HepG2 (cell line): Measurements from ENCODE around the gene ZNF217. TPM values are rescaled to one million over a fixed set of nuclear protein-coding genes. Genes with fewer than 3 reads are reported as not detected.

Source experiments
- CENPX ChIP-seq: sonication (generic); formaldehyde crosslinking; IDR thresholded peaks from 2 replicates; pipeline ENCODE4 v1.9.0; 2021; ENCODE audit warnings: mild to moderate bottlenecking, missing genetic modification reagents, moderate library complexity
- KAT7 ChIP-seq: IDR thresholded peaks from 2 replicates; pipeline ENCODE4 v1.6.1; 2018; ENCODE audit warnings: borderline replicate concordance, missing compliant biosample characterization
- MED1 ChIP-seq: sonication (generic); formaldehyde crosslinking; IDR thresholded peaks from 2 replicates; pipeline ENCODE4 v1.4.0; 2020; ENCODE audit warnings: missing genetic modification reagents
- MXD4 ChIP-seq: IDR thresholded peaks from 2 replicates; pipeline ENCODE4 v1.6.1; 2016; ENCODE audit warnings: mild to moderate bottlenecking, missing biosample characterization, missing genetic modification reagents
- MZF1 ChIP-seq: sonication (generic); formaldehyde crosslinking; IDR thresholded peaks from 2 replicates; pipeline ENCODE4 v1.8.1; 2023; ENCODE audit warnings: mild to moderate bottlenecking, missing genetic modification reagents, borderline replicate concordance
- RNF219 ChIP-seq: sonication (generic); formaldehyde crosslinking; IDR thresholded peaks from 2 replicates; pipeline ENCODE4 v1.5.0; 2020; ENCODE audit warnings: mild to moderate bottlenecking, missing genetic modification reagents
- SIN3B ChIP-seq: fragments of 150-350 bp; IDR thresholded peaks from 2 replicates; pipeline ENCODE4 v1.6.1; 2014; ENCODE audit warnings: low read length
- SP2 ChIP-seq: sonication (generic); formaldehyde crosslinking; IDR thresholded peaks from 2 replicates; pipeline ENCODE4 v1.5.1; 2020; ENCODE audit warnings: mild to moderate bottlenecking, missing genetic modification reagents
- ZBTB43 ChIP-seq: sonication (generic); formaldehyde crosslinking; conservative IDR thresholded peaks from 2 replicates; pipeline ENCODE4 v1.4.0; 2020; ENCODE audit warnings: missing genetic modification reagents
- ZFP82 ChIP-seq: sonication (generic); formaldehyde crosslinking; IDR thresholded peaks from 2 replicates; pipeline ENCODE4 v1.5.1; 2020; ENCODE audit warnings: mild to moderate bottlenecking, missing genetic modification reagents, borderline replicate concordance
- ZNF10 ChIP-seq: sonication (generic); formaldehyde crosslinking; IDR thresholded peaks from 2 replicates; pipeline ENCODE4 v1.4.0; 2020; ENCODE audit warnings: mild to moderate bottlenecking, low read depth, missing genetic modification reagents, borderline replicate concordance
- ZNF296 ChIP-seq: sonication (generic); formaldehyde crosslinking; conservative IDR thresholded peaks from 2 replicates; pipeline ENCODE4 v1.5.0; 2020; ENCODE audit warnings: mild to moderate bottlenecking, missing genetic modification reagents
- ZNF557 ChIP-seq: sonication (generic); formaldehyde crosslinking; IDR thresholded peaks from 2 replicates; pipeline ENCODE4 v1.4.0; 2020; ENCODE audit warnings: missing genetic modification reagents
- ZNF576 ChIP-seq: sonication (generic); formaldehyde crosslinking; IDR thresholded peaks from 2 replicates; pipeline ENCODE4 v1.4.0; 2020; ENCODE audit warnings: mild to moderate bottlenecking, missing genetic modification reagents
- ZNF577 ChIP-seq: sonication (generic); formaldehyde crosslinking; IDR thresholded peaks from 2 replicates; pipeline ENCODE4 v1.4.0; 2020; ENCODE audit warnings: mild to moderate bottlenecking, low read depth, missing genetic modification reagents, borderline replicate concordance
- ZNF589 ChIP-seq: sonication (generic); formaldehyde crosslinking; conservative IDR thresholded peaks from 2 replicates; pipeline ENCODE4 v1.8.0; 2022; ENCODE audit warnings: mild to moderate bottlenecking, moderate library complexity, missing genetic modification reagents
- ZNF724P ChIP-seq: sonication (generic); formaldehyde crosslinking; IDR thresholded peaks from 2 replicates; pipeline ENCODE4 v1.8.0; 2022; ENCODE audit warnings: missing genetic modification reagents, borderline replicate concordance
- ZNF740 ChIP-seq: sonication (generic); formaldehyde crosslinking; IDR thresholded peaks from 2 replicates; pipeline ENCODE4 v1.4.0; 2020; ENCODE audit warnings: missing genetic modification reagents
- ZNF780A ChIP-seq: sonication (generic); formaldehyde crosslinking; IDR thresholded peaks from 2 replicates; pipeline ENCODE4 v1.8.0; 2022; ENCODE audit warnings: mild to moderate bottlenecking, missing genetic modification reagents, moderate library complexity
- polyA plus RNA-seq, 8 experiments: library from polyadenylated mRNA; depleted of rRNA in 3 of 8; stranded (reverse) in 7 of 8; unstranded in 1 of 8; fragments of >200 nt; fragmentation: Illumina TruSeq in 4 of 8; extraction: Trizol in 4 of 8; gene quantifications; 2 replicates each; pipeline versions ENCODE4 v1.2.1 to v1.2.3, GENCODE V29; 2011 to 2016; ENCODE audit warnings: low read depth in 4 of 8, missing spikeins in 1 of 8, mixed read lengths in 1 of 8; ENCODE audit not compliant: insufficient read depth in 1 of 8
- total RNA-seq, 5 experiments: library from RNA; depleted of rRNA; stranded (reverse); fragments of >200 nt; fragmentation: Illumina TruSeq; extraction: Trizol; gene quantifications; 2 replicates each; pipeline ENCODE4 v1.2.3, GENCODE V29; 2016; ENCODE audit warnings: low read depth in 1 of 5
- TF ChIP-seq, protein P1 (sequence below): sonication (generic); formaldehyde crosslinking; IDR thresholded peaks from 2 replicates; pipeline ENCODE4 v1.4.0; 2020; ENCODE audit warnings: mild to moderate bottlenecking, missing genetic modification reagents
- TF ChIP-seq, protein P2 (sequence below): sonication (generic); formaldehyde crosslinking; IDR thresholded peaks from 2 replicates; pipeline ENCODE4 v1.8.1; 2023; ENCODE audit warnings: mild to moderate bottlenecking, missing genetic modification reagents, borderline replicate concordance
- TF ChIP-seq, protein P3 (sequence below): sonication (generic); formaldehyde crosslinking; IDR thresholded peaks from 2 replicates; pipeline ENCODE4 v1.5.0; 2020; ENCODE audit warnings: missing genetic modification reagents

The ZNF217 gene
- total and polyA plus RNA-seq, 2 of the 13 experiments (the other 11 are each of a cell fraction or from before 2014, with no cell fraction given), result 22.3 to 29.8 TPM

DNA sequence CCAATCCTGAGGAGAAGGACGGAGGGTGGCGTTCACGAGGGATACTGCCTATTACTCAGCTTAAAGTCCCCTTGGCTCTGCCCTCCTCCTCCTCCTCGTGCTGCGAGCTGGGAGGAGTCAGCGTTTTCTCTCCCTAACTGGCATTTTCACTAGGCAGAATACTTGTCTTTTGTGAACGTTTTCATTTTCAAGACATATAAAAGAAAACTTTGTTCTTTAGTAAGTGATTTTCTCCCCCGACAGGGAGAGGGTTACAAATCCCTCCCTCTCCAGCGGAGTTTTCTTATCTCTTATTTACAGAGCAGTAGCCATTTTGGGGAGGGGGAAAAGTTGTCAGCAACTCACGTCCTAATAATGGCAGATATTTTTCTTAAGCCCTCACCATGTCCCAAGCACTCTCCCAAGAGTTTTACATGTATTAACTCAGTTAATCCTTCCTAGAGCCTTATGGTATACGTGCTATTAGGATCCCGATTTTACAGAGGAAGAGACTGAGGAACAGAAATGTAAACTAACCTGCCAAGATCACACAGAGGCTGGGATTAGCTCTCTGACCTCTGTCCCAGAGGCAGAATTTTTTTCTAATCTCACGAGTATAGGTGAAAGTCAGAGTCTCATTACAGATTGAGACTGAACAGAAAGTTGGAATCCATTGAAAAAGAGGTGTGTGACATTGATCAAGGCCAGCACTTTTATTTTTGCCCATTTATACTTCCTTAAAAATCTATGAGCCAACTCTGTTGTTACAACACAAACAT, 30.0 kb upstream of the ZNF217 start (continued):
- no peak for TF ChIP-seq ZNF780A (CRISPR knock-in tag)
- 0 out of 2 replicates have a peak, but pooled peaks have one; percentile 67 for TF ChIP-seq KAT7 (CRISPR knock-in tag)
- TF ChIP-seq ZNF557, result no peak
- TF ChIP-seq RNF219 (CRISPR knock-in tag), result no peak
- TF ChIP-seq ZFP82 (CRISPR knock-in tag), result no peak
- no peak for TF ChIP-seq SIN3B
- TF ChIP-seq SP2 (CRISPR knock-in tag), result no peak
- no peak for TF ChIP-seq ZNF577 (CRISPR knock-in tag)
- TF ChIP-seq MED1 (CRISPR knock-in tag), result peak; percentile 59
- TF ChIP-seq, protein P1, sequence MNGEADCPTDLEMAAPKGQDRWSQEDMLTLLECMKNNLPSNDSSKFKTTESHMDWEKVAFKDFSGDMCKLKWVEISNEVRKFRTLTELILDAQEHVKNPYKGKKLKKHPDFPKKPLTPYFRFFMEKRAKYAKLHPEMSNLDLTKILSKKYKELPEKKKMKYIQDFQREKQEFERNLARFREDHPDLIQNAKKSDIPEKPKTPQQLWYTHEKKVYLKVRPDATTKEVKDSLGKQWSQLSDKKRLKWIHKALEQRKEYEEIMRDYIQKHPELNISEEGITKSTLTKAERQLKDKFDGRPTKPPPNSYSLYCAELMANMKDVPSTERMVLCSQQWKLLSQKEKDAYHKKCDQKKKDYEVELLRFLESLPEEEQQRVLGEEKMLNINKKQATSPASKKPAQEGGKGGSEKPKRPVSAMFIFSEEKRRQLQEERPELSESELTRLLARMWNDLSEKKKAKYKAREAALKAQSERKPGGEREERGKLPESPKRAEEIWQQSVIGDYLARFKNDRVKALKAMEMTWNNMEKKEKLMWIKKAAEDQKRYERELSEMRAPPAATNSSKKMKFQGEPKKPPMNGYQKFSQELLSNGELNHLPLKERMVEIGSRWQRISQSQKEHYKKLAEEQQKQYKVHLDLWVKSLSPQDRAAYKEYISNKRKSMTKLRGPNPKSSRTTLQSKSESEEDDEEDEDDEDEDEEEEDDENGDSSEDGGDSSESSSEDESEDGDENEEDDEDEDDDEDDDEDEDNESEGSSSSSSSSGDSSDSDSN (CRISPR knock-in tag), result no peak
- TF ChIP-seq ZBTB43 (CRISPR knock-in tag), result 0 out of 2 replicates have a peak, but pooled peaks have one; percentile 61
- TF ChIP-seq CENPX (CRISPR knock-in tag), result no peak
- no peak for TF ChIP-seq ZNF10 (CRISPR knock-in tag)
- no peak for TF ChIP-seq ZNF296 (CRISPR knock-in tag)
- TF ChIP-seq ZNF576, result no peak
- no peak for TF ChIP-seq ZNF589 (CRISPR knock-in tag)
- peak; percentile 28; the same call in 1 of the 2 replicates for TF ChIP-seq ZNF740 (CRISPR knock-in tag)
- no peak for TF ChIP-seq ZNF724P (CRISPR knock-in tag)
- TF ChIP-seq, protein P2, sequence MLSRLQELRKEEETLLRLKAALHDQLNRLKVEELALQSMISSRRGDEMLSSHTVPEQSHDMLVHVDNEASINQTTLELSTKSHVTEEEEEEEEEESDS, result no peak
- TF ChIP-seq MZF1 (CRISPR knock-in tag), result no peak
- TF ChIP-seq, protein P3, sequence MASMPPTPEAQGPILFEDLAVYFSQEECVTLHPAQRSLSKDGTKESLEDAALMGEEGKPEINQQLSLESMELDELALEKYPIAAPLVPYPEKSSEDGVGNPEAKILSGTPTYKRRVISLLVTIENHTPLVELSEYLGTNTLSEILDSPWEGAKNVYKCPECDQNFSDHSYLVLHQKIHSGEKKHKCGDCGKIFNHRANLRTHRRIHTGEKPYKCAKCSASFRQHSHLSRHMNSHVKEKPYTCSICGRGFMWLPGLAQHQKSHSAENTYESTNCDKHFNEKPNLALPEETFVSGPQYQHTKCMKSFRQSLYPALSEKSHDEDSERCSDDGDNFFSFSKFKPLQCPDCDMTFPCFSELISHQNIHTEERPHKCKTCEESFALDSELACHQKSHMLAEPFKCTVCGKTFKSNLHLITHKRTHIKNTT (CRISPR knock-in tag), result no peak
- no peak; the same call in 1 of the 2 replicates for TF ChIP-seq MXD4 (CRISPR knock-in tag)
